Glomerular visceral epithelial cell (primary cell): Measurements from ENCODE around the gene DMRT1.
"Not testable (repeated sequence)": the region's sequence is repeated elsewhere in the genome, so short reads cannot be mapped to it uniquely, and the experiment has no call there.

Experiments used
- DNase-seq: peaks from one replicate; pipeline ENCODE4 v3.0.0-alpha.2; 2016; ENCODE audit errors: extremely low spot score

The DMRT1 gene

DNA sequence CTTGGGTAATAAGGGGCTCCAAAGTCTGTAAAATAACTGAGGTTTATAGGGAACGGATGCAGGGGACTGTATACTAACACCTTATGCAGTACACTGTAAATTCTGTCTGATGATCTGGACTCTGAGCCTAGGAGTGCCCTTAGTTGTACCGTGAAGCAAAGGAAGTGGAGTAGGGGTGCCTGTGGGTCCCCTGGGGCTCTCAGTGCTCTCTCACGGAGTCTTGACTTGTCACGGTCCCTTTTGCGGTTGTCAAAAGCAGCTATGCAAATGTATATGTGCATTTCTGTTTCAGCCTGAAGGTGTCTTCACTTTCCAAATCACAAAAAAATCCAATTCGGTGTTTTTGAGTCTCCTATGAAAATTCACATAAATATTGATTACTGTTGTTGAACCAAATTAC lies 17.8 kb downstream of the DMRT1 start:
- DNase-seq = no peak

DNA sequence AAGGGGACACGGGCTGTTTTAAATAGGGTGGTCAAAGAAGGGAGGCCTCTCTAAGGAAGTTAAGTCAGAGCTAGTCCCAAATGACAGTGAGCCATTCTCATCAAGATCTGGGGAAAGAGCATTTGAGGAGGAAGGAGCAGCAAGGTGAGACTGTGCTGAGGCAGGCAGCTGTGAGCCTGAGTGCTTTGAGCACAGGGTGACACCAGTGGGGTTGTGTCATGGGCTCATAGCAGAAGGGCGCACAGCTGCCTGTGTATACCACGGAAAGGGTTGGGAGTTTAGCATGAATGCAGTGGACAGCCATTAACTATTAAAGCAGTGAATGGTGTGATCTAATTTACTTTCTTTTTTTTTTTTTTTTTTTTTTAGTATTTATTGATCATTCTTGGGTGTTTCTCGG lies 19.2 kb downstream of the DMRT1 start:
- DNase-seq = no peak

DNA sequence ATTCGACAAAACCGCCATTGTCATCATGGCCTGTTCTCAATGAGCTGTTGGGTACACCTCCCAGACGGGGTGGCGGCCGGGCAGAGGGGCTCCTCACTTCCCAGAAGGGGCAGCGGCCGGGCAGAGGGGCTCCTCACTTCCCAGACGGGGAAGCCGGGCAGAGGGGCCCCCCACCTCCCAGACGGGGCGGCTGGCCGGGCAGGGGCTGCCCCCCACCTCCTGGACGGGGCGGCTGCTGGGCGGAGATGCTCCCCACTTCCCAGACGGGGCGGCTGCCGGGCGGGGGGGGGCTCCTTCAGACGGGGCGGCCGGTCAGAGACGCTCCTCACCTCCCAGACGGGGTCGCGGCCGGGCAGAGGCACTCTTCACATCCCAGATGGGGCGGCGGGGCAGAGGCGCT lies 20.0 kb downstream of the DMRT1 start:
- DNase-seq = not testable (repeated sequence)

DNA sequence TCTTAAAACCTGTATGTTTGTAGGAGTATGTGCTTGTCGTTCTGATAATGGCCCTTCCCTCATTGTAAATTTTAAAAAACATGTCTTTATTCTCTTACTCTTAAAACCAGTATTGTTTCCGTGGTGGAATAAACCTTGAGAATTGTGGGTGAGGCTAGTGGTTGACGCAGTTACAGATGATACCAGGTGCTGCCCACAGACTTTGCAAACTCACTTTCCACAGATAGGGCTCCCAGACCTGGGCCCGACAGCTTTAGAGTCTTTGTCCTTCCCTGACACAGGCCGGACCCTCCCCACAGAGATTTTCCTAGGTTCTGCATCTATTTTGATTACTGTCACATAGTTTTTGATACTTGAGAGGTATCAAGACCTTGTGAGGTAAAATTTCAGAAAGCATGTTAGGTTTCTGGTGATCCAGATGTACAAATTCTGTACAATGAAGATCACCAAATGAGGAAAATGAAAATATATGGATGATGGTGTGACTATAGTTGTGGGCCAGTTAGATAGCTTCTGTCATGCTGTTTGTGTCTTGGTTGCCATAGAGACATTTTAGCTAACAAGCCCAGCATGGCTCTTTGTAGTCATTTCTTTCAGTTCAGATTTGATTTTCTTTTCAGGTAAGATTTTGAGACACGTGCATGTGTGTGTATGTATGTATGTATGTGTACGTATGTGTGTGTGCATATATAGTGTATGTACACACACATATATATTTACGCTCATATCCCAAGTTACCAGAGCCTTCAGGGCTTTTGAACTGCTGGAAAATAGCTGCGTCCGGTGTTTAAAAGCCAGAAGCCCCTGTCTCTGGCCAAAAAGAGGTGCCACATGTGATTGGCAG lies 33.8 kb downstream of the DMRT1 start:
- no peak for DNase-seq

DNA sequence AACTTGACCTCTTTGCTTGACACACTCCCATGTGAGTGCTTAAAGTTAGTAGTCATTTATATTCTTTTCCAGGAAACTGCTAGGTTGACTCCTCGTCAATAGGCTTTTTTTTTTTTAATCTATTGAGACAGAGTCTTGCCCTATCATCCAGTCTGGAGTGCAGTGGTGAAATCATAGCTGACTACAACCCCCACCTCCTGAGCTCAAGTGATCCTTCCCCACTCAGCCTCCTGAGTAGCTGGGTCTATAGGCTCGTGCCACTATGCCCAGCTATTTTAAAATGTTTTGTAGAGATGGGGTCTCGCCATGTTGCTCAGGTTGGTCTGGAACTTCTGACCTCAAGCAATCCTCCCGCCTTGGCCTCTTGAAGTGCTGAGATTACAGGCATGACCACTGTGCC lies 34.9 kb downstream of the DMRT1 start:
- DNase-seq = no peak

DNA sequence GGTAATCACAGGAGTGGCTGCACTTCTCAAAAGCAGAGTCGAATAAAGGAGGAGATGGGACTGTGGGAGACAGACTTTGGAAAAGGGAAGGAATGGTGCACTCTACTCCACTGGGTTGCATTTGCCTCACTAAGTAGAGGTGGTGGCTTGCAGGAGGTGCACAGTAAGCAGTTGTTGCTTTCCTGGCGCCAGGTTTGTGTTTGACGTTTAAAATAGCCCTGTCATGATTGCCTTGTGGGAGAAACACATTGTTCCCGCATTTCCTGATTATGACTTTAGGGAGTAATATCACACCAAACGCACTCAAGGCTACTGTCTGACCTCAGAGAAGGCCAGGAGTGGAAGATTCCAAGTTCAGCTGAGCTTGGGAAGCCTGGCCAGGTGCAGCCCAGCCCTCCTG lies 36.7 kb downstream of the DMRT1 start:
- no peak for DNase-seq

DNA sequence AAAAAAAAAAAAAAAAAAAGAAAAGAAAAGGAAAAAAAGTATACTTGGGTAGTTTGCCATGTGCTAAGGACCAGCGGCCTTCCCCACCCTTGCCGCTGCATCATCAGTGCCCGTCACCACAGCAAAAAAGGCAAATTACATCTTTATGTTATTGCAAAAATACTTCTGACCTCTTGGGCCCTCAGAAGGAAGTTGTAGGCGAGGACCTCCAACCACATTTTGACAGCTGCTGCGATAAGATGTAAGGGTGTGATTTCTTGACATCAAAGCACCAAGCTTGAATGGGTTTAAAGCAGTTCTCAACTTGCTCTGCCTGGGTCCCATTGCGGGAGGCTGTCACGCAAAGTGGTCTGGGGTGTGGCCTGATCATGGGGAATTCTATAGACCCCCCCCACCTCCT lies 39.2 kb downstream of the DMRT1 start:
- DNase-seq = no peak

DNA sequence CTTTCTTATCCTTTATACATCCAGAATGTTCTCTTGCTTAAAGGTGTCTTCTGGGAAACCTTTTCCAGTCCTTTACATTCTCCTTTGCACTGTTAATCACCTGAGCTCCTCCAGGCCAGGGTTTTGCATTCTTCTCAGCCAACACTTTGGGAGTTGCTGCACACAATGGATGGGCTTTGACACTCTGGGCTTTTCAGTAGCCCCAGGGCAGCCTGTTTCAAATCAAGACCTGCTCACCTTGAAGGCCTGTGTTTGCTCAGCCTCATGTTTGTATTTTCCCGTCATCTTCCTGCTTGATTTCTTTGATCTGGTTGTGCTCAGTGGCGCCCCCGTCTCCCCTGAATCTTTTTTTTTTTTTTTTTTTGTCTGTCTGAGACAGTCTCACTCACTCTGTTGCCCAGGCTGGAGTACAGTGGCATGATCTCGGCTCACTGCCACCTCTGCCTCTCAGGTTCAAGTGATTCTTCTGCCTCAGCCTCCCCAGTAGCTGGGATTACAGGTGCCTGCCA lies 41.0 kb downstream of the DMRT1 start:
- DNase-seq = no peak

DNA sequence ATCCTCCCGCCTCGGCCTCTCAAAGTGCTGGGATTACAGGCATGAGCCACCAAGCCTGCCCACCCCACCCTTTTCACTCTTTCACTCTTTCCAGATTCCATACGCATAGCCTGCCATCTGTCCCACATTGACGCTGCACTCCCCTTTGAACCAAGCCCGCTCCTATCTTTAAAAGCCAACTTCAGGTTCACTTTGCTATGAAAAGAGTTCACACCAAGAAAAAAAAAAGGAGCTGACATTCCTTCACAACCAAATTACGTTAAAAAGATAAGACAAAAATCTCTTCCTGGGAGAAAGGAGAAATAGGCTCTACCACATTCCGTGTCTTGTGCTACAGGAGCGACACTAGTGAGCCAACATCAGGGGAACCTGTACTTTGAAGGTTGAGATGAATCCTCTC lies 41.5 kb downstream of the DMRT1 start:
- no peak for DNase-seq

DNA sequence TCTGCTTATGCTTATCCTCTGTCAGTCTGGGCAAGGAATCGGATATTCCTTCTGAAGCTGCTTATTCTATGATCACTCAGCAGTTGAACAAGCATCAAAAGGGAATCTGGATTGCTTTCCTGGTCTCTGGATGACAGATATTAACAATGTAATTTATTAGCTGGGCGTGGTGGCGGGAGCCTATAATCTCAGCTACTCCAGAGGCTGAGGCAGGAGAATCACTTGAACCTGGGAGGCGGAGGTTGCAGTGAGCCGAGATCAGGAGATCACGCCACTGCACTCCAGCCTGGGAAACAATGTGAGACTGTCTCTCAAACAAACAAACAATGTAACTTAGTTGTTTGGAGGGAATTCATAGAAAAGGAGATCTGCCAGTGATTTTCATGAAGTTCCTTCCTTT lies 45.4 kb downstream of the DMRT1 start:
- no peak for DNase-seq

DNA sequence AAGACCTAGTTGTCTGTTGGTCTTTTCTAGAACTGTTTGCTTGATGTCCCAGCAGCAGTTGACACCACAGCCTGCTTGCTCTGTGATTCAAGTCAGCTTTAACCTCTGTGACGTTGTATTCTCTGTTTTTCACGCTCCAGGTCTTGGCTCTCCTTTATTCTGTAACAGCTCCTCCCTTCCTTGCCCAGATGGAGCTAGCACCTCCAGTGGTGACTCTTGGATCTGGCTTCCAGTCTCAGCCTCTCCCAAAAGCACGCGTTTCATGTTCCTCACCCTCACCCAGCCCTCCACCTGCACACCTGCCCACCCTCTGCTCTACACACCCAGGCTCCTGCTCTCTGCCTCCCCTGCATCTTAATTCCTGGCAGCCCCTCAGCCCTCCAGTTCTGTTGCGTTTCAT lies 50.6 kb downstream of the DMRT1 start:
- no peak for DNase-seq

DNA sequence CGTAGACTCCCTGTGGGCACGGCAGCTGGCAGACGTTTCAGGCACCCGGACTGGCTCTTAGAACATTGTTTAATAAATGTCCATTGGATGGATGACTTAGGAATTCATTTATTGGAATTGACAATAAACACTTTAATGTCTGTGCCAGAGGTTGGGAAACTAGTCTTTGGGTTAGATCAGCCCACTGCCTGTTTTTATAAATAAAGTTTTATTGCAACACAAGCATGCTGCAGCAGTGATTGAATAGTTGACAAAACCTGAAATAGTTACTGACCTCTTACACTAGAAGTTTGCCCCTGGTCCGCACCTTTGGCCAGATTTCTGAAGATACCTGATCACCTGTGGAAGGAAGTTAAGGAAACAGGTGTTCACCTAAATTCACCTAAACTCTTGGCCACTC lies 51.6 kb downstream of the DMRT1 start:
- DNase-seq = no peak

DNA sequence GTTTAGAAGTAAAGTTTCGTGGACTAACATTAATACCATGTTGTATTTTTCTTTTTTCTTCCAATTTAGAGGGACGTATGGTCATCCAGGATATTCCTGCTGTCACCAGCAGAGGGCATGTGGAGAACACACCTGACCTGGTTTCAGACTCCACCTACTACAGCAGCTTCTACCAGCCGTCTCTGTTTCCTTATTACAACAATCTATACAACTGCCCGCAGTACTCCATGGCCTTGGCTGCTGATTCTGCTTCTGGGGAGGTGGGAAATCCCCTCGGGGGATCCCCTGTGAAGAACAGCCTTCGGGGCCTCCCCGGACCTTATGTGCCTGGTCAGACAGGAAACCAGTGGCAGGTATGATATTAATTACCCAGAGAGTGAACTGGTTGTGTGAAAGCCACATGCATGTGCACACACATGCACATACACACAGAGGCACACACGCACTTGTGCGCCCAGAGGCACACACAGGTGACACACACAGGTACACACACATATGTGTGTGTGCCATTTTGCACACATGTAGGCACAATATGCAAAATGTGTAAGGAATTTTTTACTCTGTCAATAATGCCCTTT lies 52.4 kb downstream of the DMRT1 start:
- peak; percentile 46 for DNase-seq

DNA sequence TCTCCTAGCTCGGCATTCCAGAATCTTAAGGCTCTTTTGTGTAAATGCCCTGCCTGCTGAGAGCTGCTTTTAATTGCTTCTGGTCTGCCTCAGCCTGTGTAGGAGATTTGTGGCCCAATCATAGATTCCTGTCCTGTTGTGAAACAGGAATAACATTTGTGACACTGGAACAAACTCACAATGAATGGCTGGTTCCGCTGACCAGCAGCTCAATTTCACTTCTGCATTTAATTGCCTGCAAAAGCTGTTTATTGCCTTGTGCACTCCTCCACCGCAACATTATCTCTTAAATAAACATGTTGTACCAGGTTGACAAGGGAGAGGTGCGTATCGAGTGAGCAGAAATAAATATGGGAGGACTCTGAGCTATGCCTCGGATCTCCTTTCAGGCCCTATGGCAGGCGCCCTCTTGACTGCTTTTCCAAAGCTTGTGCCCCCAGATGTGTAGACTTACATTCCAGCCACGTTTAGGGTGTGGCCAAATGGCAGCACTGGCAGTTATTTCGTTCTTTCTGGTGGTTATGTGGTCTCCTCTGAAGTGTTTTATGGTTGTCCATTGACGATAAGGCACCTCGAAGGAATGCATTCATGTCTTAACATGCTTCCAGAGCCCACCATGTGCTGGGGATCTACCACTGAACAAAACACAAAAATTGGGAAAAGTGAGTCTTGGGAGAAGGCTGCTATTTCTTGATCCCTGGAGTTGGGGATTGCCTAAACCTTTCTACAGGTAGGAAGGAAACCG lies 58.1 kb downstream of the DMRT1 start:
- no peak for DNase-seq

DNA sequence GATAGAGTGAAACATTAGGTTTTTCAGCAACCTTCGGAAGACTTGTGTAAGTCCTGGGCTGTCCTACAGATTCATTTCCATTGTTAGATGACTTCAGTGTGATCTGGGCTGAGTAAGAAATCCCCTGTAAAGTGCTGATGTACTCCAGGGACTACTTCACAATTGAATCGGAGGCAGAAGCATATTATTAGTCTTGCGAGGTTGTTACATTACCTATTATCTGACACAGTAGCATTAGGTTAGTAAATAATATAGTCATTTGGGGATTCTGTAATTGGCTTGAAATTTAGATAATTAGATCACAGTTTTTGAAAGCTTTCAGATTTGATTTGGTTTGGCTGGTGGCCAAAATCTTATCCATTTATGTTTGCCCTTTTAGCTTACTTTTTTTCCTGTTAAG lies 62.4 kb downstream of the DMRT1 start:
- no peak for DNase-seq

DNA sequence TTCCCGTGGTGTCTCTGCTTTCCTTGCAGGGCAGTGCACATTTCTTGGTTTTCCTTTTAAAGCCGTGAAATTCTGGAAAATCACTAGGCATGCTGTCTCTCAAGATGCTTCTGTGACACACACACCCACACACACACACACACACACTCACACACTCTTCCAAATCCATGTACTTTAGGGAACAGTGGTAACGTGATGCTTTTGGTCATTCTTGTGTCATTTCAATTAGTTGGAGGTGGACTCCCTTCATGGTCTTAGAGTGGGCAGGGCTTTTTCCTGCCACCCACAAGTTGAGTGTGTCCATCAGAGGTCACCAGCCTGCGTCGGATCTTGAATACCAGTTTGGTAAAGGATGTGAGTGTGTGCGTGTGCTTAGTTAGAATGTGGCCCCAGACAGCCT lies 64.4 kb downstream of the DMRT1 start:
- no peak for DNase-seq

DNA sequence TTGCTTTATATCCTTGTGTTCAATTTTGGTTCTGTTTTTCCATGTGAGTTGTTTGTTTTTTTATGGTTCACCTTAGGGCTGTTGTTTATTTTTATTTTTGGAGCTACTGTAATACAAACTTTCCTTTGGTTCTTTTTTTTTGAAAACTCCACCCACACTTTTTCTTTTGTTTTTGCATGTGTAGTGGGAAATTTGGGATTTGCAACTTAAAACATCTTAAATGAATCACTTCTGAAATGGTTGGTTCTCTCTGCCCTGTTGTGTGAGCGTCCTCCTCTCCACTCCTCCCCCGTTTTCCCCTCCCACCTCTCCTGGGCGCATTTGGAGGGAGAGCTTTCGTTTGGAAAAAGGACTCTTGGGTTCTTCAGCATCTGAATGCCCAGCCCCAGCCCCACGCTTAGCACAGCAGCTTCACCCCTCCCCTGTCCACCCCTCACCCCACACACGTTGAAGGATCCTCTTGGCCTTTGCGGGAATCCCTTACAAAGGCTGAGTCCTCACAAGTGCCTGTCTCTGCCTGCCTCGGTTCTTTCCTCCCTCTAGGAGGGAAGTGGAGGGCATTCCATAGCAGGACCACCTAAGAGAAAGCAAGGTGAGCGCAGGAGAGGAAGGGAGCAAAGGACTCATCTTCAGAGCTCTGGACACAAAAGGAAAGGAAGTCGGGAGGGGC lies 67.2 kb downstream of the DMRT1 start:
- DNase-seq = no peak

DNA sequence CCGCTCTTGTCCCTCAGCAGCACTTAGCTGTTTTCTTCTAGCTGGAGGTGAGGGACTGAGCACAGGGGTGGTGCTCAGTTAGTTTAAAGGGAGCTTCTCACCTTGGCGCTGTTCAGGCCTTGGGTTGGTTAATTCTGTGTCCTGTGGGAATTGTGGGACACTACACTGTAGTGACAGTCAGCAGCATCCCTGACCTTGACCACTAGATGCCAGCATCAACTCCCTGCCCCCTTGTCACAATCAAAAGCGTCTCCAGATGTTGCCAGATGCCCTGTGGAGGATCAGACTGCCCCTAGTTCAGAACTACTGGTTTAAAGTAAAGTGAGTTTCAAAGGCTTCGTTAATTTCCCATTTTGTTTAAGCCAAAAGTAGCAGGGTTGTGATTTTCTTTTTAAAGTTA lies 69.5 kb downstream of the DMRT1 start:
- DNase-seq = no peak

DNA sequence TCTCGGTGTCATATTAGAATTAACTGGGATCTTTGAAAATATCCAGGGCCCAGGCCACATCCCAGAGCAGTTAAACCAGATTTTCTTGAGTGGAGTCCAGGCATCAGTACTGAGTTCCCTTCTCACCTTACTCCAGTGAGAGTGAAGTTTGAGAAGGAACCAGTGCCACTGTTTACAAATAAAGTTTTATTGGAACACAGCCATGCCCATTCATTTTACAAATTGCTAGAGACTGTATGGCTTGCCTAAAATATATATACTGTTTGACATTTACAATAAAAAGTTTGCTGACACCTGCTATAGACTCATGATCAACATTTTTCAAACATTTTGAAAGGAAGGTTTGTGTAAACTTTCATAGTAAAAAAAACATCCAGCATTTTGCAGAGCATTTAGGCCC lies 71.3 kb downstream of the DMRT1 start:
- DNase-seq = no peak

DNA sequence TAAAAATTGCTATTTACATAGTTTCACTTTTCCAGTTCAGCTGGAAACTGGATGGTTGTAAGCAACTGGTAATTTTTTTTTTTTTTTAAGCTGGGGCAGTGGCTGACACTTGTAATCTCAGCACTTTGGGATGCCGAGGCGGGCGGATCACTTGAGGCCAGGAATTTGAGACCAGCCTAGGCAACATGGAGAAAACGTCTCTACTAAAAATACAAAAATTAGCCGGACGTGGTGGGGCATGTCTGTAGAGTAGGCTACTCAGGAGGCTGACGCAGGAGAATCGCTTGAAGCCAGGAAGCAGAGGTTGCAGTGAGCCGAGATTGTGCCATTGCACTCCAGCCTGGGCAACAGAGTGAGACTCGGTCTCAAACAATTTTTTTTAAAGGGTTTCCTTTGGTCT lies 72.0 kb downstream of the DMRT1 start:
- DNase-seq = not testable (repeated sequence)

DNA sequence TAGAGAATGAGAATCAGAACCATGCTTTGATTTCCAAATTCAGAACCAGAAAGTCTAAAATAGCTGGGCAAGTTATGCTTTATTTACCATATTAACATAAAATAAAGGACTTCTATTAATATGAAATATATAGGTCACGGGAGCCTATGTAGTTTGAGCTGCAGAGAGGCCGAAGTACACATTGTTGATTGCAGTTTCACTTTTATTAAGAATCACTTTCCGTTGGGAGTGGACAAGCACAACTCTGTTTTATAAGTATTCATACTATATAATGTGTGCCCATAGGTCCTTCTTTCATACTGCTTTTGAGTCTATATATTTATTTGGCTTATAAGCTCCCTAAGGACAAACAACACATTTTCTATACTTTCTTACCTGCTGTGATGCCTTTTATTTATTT lies 76.2 kb downstream of the DMRT1 start:
- DNase-seq = no peak

DNA sequence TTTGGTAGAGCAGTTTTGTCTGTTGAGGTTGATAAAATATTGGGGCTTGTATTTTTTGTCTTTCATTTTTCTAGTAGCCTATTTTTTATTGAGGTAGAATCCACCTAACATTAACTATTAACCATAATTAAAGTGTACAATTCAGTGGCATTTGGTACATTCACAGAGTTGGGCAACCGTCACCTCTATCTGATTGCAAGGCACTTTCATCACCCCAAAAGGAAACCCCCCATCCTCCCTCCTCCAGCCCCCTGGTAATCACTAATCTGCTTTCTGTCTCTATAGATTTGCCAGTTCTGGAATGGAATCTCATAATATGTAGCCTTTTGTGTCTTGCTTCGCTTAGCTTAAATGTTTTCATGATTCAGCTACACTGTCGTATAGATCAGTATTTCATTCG lies 79.4 kb downstream of the DMRT1 start:
- DNase-seq = no peak
